ENCODE measurements around the gene GSK3B.
"Not testable (repeated sequence)": the region's sequence is repeated elsewhere in the genome, so short reads cannot be mapped to it uniquely, and the experiment has no call there.

GSK3B gene

GRCh38 chr3:120095979-120096426, 1.8 kb upstream of the GSK3B start:
- no peak for DNase-seq

- DNase-seq: peak; percentile 76 to 95 (median 83)
Observed at GRCh38 chr3:120095226-120095978, 1.2 kb upstream of the GSK3B start.

- DNase-seq: peak; percentile 94 to 99 (median 98)
Observed at GRCh38 chr3:120094776-120095225, 554 bp upstream of the GSK3B start.

- peak in 3 of 5 donors; percentile 6 to 21 (median 13) for DNase-seq
Observed at GRCh38 chr3:120093119-120093910, 932 bp downstream of the GSK3B start.

- no peak for DNase-seq
Observed at GRCh38 chr3:120092474-120092873, 1.8 kb downstream of the GSK3B start.

- no peak for DNase-seq
Observed at GRCh38 chr3:120090422-120090821, 3.8 kb downstream of the GSK3B start.

GRCh38 chr3:120089089-120089488, 5.2 kb downstream of the GSK3B start:
- DNase-seq: no peak

- DNase-seq: no peak
Observed at GRCh38 chr3:120088622-120089021, 5.6 kb downstream of the GSK3B start.

- DNase-seq: no peak
Observed at GRCh38 chr3:120081719-120082118, 12.5 kb downstream of the GSK3B start.

- no peak for DNase-seq
Observed at GRCh38 chr3:120080836-120081235, 13.4 kb downstream of the GSK3B start.

GRCh38 chr3:120077731-120078130, 16.5 kb downstream of the GSK3B start:
- DNase-seq: no peak

- DNase-seq: no peak
Observed at GRCh38 chr3:120072867-120073525, 21.3 kb downstream of the GSK3B start.

- no peak for DNase-seq
Observed at GRCh38 chr3:120071259-120071658, 23.0 kb downstream of the GSK3B start.

GRCh38 chr3:120070263-120070981, 23.8 kb downstream of the GSK3B start:
- DNase-seq: no peak

- DNase-seq: no peak
Observed at GRCh38 chr3:120067083-120067482, 27.2 kb downstream of the GSK3B start.

GRCh38 chr3:120066634-120067033, 27.6 kb downstream of the GSK3B start:
- no peak for DNase-seq

GRCh38 chr3:120064641-120065040, 29.6 kb downstream of the GSK3B start:
- DNase-seq: no peak

GRCh38 chr3:120062474-120062873, 31.8 kb downstream of the GSK3B start:
- DNase-seq: no peak

- no peak for DNase-seq
Observed at GRCh38 chr3:120059081-120059864, 35.0 kb downstream of the GSK3B start.

- no peak for DNase-seq
Observed at GRCh38 chr3:120057626-120058025, 36.6 kb downstream of the GSK3B start.

- DNase-seq: no peak
Observed at GRCh38 chr3:120057029-120057428, 37.2 kb downstream of the GSK3B start.

GRCh38 chr3:120053647-120054046, 40.6 kb downstream of the GSK3B start:
- DNase-seq: not testable (repeated sequence)
